Activated CD4-positive, alpha-beta T cell treated with anti-CD3 and anti-CD28 coated beads, Interleukin-2, amount 50 U/mL, for 48 hours (primary cell): ENCODE data around the gene ZNF512B.
"Not testable (repeated sequence)": the region's sequence is repeated elsewhere in the genome, so short reads cannot be mapped to it uniquely, and the experiment has no call there.

Experiments
- DNase-seq, 2 experiments: peaks; one replicate each; pipeline ENCODE4 v3.0.0-alpha.2; 2020

The ZNF512B gene

GRCh38 chr20:63932606-63933160, 37.0 kb downstream of the ZNF512B start:
- no peak for DNase-seq

- DNase-seq = no peak
Observed at GRCh38 chr20:63931735-63932134, 38.0 kb downstream of the ZNF512B start.

- DNase-seq = no peak
Observed at GRCh38 chr20:63930971-63931553, 38.7 kb downstream of the ZNF512B start.

GRCh38 chr20:63929473-63929883, 40.3 kb downstream of the ZNF512B start:
- DNase-seq = not testable (repeated sequence)

GRCh38 chr20:63929071-63929470, 40.7 kb downstream of the ZNF512B start:
- no peak for DNase-seq

- no peak for DNase-seq
Observed at GRCh38 chr20:63926298-63926697, 43.4 kb downstream of the ZNF512B start.

GRCh38 chr20:63924241-63924640, 45.5 kb downstream of the ZNF512B start:
- DNase-seq = no peak

- DNase-seq = no peak
Observed at GRCh38 chr20:63923651-63924050, 46.1 kb downstream of the ZNF512B start.

GRCh38 chr20:63920226-63920625, 49.5 kb downstream of the ZNF512B start:
- no peak for DNase-seq

GRCh38 chr20:63919130-63919529, 50.6 kb downstream of the ZNF512B start:
- DNase-seq = no peak

GRCh38 chr20:63917811-63918210, 51.9 kb downstream of the ZNF512B start:
- no peak for DNase-seq

- not testable (repeated sequence) for DNase-seq
Observed at GRCh38 chr20:63916371-63916939, 53.3 kb downstream of the ZNF512B start.

- DNase-seq = no peak
Observed at GRCh38 chr20:63915471-63915870, 54.3 kb downstream of the ZNF512B start.

GRCh38 chr20:63913768-63914167, 56.0 kb downstream of the ZNF512B start:
- DNase-seq = no peak

GRCh38 chr20:63911176-63911575, 58.6 kb downstream of the ZNF512B start:
- no peak for DNase-seq

- no peak for DNase-seq
Observed at GRCh38 chr20:63908008-63908682, 61.6 kb downstream of the ZNF512B start.
